ENCODE data around the gene PTGES2.
A peak's percentile ranks its signal among the peaks of the same experiment; 100 is the strongest.
"Not testable (repeated sequence)": the region's sequence is repeated elsewhere in the genome, so short reads cannot be mapped to it uniquely, and the experiment has no call there.

The PTGES2 gene

GRCh38 chr9:128118971-128119665 is 8.4 kb downstream of the PTGES2 start:
- DNase-seq: peak; percentile 39

DNA sequence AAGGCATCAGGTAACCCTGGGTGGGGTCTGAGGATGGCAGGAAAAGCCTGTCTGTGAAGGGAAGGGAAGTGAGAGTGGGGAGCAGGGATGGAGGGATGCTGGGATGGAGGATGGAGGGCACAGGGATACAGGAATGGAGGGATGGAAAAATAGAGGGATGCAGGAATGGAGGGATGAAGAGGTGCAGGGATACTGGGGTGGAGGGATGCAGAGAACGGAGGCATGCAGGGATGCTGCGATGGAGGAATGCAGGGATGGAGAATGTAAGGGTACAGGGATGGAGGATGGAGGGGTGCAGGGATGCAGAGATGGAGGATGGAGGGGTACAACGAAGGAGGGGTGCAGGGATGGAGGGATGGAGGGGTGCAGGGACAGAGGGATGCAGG is 9.1 kb downstream of the PTGES2 start:
- no peak for DNase-seq

DNA sequence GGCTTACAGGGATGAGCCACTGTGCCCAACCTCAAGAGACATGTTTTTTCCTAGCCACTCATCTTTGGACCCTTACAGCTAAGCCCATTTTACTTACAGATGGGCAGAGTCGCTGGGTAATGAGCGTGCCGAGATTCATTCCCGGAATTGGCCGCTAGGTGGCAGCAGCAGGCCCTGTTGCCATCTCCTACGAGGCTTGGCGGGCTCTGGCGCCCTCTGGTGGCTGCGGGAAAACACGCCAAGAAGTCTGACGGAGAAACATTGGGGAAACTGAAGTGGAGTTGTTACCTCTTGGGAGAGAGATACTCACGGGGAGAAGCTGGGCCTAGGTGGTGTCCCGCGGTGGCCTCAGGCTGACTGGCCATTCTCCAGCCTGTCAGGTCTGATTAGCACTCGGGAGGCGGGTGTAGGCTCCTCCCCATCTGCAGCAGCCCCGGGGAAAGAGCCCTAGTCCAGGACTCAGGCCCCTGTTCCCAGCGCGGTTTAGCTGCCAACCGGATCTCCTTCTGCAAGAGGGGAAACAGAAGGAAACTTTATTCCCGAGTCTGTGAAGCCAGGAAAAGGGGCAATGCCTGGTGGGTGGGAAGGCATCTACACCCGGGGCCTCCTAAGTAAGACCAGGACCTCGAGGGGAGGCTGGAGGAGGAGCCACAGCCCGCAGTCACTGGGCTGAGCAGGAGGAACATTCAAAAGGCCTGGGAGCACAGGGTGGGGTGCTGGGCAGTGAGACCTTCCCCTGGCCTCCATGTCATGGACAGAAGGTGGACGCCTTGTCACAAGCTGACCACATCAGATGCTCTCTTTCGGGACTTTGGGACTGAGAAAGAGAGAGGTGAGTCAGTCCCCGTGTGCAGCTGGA is 9.7 kb downstream of the PTGES2 start:
- peak; percentile 95 for DNase-seq

- peak; percentile 43 for DNase-seq
Measured at GRCh38 chr9:128116104-128117083, 11.1 kb downstream of the PTGES2 start.

DNA sequence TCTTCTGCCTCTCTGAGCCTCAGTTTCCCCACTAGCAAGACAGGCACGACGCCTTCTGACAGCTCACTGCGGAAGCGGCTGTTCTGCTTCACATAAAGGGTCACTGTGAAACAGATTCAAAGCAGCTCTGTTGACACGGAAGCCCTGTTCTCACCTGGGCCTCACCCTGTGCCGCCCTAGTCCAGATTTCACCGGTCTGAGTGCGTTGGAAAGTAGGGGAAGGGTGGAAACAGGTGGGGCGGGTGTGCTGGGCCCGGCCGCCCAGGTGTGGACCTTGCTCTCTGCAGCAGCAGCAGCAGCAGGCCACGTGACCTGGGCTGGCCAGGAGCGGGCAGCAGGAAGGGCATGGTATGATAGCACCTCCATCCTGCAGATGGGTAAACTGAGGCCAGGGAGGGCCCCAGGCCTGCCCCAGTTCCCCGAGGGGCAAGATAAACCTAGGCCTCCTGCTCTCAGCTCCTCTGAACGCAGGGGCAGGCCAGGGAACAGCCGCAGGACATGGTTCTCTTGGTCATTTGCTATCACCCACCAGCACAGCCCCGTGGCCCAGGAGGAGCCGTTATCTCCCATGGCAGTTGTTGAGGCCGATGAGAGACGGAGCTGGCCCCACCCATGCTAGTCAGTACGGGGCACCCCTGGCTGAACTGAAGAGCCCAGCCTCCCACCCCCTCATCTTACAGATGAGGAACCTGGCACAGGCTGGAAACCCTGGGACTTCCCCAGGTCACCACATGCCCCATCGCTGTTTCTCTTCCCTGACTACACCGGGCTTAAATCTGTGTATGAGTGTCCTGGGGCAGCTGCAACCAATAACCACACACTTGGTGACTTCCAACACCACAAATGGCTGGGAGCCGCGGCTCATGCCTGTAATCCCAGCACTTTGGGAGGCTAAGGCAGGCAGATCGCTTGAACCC is 12.1 kb downstream of the PTGES2 start:
- peak; percentile 40 for DNase-seq

GRCh38 chr9:128114326-128115186 is 13.0 kb downstream of the PTGES2 start:
- peak; percentile 53 for DNase-seq

- no peak for DNase-seq
Measured at GRCh38 chr9:128113526-128114325, 13.8 kb downstream of the PTGES2 start.

DNA sequence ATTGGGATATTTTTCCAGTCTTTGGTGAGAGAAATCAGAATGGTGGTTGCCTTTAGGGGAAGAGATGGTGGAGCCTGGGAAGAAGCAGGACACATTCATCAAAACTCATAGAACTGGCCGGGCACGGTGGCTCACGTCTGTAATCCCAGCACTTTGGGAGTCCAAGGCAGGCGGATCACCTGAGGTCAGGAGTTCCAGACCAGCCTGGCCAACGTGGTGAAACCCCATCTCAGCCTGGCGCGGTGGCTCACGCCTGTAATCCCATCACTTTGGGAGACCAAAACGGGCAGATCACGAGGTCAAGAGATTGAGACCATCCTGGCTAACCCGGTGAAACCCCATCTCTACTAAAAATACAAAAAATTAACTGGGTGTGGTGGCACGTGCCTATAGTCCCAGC is 15.8 kb downstream of the PTGES2 start:
- not testable (repeated sequence) for DNase-seq

GRCh38 chr9:128109050-128109709 is 18.3 kb downstream of the PTGES2 start:
- DNase-seq: no peak

DNA sequence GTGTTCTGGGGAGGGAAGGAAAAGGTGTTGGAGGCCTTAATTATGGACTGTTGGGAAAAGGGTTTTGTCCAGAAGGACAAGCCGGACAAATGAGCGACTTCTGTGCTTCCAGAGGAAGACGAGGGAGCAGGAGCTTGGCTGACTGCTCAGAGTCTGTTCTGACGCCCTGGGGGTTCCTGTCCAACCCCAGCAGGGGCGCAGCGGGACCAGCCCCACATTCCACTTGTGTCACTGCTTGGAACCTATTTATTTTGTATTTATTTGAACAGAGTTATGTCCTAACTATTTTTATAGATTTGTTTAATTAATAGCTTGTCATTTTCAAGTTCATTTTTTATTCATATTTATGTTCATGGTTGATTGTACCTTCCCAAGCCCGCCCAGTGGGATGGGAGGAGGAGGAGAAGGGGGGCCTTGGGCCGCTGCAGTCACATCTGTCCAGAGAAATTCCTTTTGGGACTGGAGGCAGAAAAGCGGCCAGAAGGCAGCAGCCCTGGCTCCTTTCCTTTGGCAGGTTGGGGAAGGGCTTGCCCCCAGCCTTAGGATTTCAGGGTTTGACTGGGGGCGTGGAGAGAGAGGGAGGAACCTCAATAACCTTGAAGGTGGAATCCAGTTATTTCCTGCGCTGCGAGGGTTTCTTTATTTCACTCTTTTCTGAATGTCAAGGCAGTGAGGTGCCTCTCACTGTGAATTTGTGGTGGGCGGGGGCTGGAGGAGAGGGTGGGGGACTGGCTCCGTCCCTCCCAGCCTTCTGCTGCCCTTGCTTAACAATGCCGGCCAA is 19.1 kb downstream of the PTGES2 start:
- DNase-seq: no peak

DNA sequence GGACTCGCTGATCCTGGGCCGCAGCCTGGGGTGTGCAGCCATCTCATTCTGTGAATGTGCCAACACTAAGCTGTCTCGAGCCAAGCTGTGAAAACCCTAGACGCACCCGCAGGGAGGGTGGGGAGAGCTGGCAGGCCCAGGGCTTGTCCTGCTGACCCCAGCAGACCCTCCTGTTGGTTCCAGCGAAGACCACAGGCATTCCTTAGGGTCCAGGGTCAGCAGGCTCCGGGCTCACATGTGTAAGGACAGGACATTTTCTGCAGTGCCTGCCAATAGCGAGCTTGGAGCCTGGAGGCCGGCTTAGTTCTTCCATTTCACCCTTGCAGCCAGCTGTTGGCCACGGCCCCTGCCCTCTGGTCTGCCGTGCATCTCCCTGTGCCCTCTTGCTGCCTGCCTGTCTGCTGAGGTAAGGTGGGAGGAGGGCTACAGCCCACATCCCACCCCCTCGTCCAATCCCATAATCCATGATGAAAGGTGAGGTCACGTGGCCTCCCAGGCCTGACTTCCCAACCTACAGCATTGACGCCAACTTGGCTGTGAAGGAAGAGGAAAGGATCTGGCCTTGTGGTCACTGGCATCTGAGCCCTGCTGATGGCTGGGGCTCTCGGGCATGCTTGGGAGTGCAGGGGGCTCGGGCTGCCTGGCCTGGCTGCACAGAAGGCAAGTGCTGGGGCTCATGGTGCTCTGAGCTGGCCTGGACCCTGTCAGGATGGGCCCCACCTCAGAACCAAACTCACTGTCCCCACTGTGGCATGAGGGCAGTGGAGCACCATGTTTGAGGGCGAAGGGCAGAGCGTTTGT is 19.9 kb downstream of the PTGES2 start:
- no peak for DNase-seq

DNA sequence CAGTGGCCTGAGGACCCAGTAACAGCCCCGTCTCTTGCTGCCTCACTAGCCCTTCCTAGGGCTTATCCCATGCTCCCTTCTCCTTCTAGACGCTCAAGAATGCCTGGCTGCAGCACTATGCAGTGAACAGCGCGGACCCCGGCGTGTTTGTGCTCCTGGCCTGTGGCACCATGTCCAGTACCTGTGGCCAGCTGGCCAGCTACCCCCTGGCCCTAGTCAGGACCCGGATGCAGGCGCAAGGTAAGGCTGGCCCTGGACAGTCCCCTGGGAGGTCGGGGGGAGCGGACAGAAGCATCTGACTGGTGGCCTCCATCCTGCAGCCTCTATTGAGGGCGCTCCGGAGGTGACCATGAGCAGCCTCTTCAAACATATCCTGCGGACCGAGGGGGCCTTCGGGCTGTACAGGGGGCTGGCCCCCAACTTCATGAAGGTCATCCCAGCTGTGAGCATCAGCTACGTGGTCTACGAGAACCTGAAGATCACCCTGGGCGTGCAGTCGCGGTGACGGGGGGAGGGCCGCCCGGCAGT is 20.5 kb downstream of the PTGES2 start:
- DNase-seq: no peak

DNA sequence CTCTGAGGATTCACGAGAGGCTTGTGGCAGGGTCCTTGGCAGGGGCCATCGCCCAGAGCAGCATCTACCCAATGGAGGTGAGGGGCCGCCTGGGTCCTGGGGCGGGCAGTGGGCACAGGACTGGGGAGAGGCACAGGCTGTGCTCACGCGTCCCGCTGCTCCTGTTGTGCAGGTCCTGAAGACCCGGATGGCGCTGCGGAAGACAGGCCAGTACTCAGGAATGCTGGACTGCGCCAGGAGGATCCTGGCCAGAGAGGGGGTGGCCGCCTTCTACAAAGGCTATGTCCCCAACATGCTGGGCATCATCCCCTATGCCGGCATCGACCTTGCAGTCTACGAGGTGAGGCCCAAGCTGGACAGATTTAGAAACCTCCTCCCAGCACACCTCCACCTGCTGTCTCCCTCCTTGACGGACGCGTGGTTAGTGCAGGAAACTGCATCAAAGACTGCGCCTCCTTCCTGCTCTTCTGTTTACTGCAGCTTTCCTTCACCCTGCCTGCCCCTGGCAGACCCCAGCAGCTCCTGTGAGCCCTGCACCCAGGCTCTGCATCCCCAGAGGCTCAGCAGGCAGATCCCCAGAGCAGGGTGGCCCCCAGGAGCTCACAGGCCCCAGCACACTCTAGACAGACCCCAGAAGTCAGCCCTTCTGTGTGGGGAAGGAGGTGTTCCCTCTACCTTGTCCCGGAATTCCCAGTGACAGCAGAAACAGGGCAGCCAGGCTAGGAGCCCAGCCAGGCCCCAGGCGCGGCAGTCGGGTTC is 21.2 kb downstream of the PTGES2 start:
- DNase-seq: peak; percentile 54

GRCh38 chr9:128105538-128106175 is 21.9 kb downstream of the PTGES2 start:
- no peak for DNase-seq

DNA sequence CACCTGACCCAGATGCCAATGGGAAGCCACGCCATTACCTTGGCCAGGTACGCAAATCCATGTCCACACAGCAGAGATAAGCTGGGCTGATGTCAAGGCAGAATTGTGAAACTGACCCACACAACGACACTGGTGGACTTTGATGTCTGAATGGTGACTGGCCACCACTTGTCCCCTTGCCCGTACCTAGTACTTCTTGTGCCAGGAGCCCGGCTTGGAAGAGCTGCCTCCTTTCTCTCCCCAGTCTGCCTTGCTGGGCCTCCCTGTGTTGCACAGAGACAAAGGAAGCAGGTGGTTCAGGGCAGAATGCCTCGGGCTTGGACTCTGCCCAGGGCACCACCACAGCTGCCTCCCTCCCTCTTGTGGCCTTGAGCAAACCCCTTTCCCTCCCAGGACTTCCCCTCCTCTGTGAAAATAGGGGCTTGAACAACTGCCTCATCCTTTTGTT is 23.3 kb downstream of the PTGES2 start:
- DNase-seq: no peak

GRCh38 chr9:128103589-128103962 is 24.0 kb downstream of the PTGES2 start:
- peak; percentile 72 for DNase-seq
